ENCODE measurements around the gene MTHFD1. TPM values are rescaled to one million over a fixed set of nuclear protein-coding genes. Genes with fewer than 3 reads are reported as not detected.

MTHFD1 gene
- polyA plus RNA-seq, 2 of the 4 experiments (the other 2 are of a cell fraction), result 105 to 159 TPM

- CTCF ChIA-PET, result interaction anchor here (1.0 to 4.6 kb wide), 3 partner anchors 11 to 30 kb away, joined by 3 to 60 read pairs (median 4); no protein-coding TSS in a partner anchor
- Histone ChIP-seq H3K4me2 (no peak overlapping the region), H3K4me3 (no peak overlapping the region), H3K4me1 (peaks cover 15% of the 10 kb centered on the region; the same call in 2 of the 3 replicates), H3K9me3 (no peaks in the 10 kb centered on the region), H3K27ac (peak overlapping the region in 1 of 2 experiments; percentile 27; a peak in 2 of 6 replicates)
- TF ChIP-seq MAX (IDR thresholded peaks at IDR 0.05), result no peak
- no peak for TF ChIP-seq TP53 (CRISPR knock-in tag; IDR thresholded peaks at IDR 0.05)
- TF ChIP-seq KDM5A (IDR thresholded peaks at IDR 0.05), result no peak
- no peak for TF ChIP-seq SREBF2 (IDR thresholded peaks at IDR 0.05)
- no peak for TF ChIP-seq ATOH8 (CRISPR knock-in tag; IDR thresholded peaks at IDR 0.05; ENCODE audit: low read depth)
- TF ChIP-seq ELK1 (IDR thresholded peaks at IDR 0.05; ENCODE audit: low read depth, low read length), result no peak
- no peak for TF ChIP-seq PHF8 (IDR thresholded peaks at IDR 0.05; ENCODE audit: borderline replicate concordance, low read depth)
- TF ChIP-seq ZNF302 (CRISPR knock-in tag; IDR thresholded peaks at IDR 0.05), result no peak
- TF ChIP-seq JUN (IDR thresholded peaks at IDR 0.05), result no peak
- DNase-seq (ENCODE audit: low read depth in 1 of 2, low spot score in 1 of 2) (no peak), FAIRE-seq (no peak), ATAC-seq (no peak)
- 87% methylated on average over 7 of the region's 7 CpGs for WGBS (ENCODE audit: missing lambda C conversion rate)
- POLR2A ChIA-PET, result no interaction called here
Measured at GRCh38 chr14:64419003-64419402, 30.9 kb downstream of the MTHFD1 start.

GRCh38 chr14:64421166-64421565 is 33.0 kb downstream of the MTHFD1 start:
- Histone ChIP-seq H3K4me3 (no peak overlapping the region), H3K9me3 (no peaks in the 10 kb centered on the region), H3K4me1 (peaks cover 15% of the 10 kb centered on the region; the same call in 2 of the 3 replicates), H3K4me2 (0 out of 3 replicates have a peak overlapping the region, but pooled peaks have one; percentile 3), H3K27ac (peak overlapping the region in 1 of 2 experiments; percentile 40; a peak in 2 of 6 replicates)
- FAIRE-seq, result no peak
- CTCF ChIA-PET, result interaction anchor here (0.8 to 4.6 kb wide), 6 partner anchors 9 to 78 kb away, joined by 3 to 60 read pairs (median 3); no protein-coding TSS in a partner anchor
- ATAC-seq, result peak; percentile 50 to 66; a peak in 4 of 6 replicates
- DNase-seq (ENCODE audit: low read depth in 1 of 2, low spot score in 1 of 2), result peak in 1 of 2 experiments; percentile 4
- WGBS (ENCODE audit: missing lambda C conversion rate), result 50% methylated on average over 8 of the region's 8 CpGs
- TF ChIP-seq HOXA7 (CRISPR knock-in tag; IDR thresholded peaks at IDR 0.05), result no peak
- TF ChIP-seq HOXB5 (CRISPR knock-in tag; IDR thresholded peaks at IDR 0.05), result peak; percentile 76; the same call in 1 of the 2 replicates
- POLR2A ChIA-PET, result interaction anchor here (0.7 kb wide), 1 partner anchor 119 kb away, joined by 3 read pairs; the partner anchor contains the start of gene HSPA2

GRCh38 chr14:64422005-64422404 is 33.9 kb downstream of the MTHFD1 start:
- H3K4me3 ChIP-seq, result no peak overlapping the region
- ATAC-seq, result no peak
- H3K27ac ChIP-seq, result no peak overlapping the region
- DNase-seq (ENCODE audit: low read depth in 1 of 2, low spot score in 1 of 2), result no peak
- no peak for FAIRE-seq
- H3K9me3 ChIP-seq, result no peaks in the 10 kb centered on the region
- CTCF ChIA-PET, result interaction anchor here (1.0 to 4.6 kb wide), 2 partner anchors 8 to 17 kb away, joined by 3 to 60 read pairs; no protein-coding TSS in a partner anchor
- WGBS (ENCODE audit: missing lambda C conversion rate), result 100% methylated on average over 1 of the region's 1 CpG
- POLR2A ChIA-PET, result no interaction called here
- no peak overlapping the region for H3K4me2 ChIP-seq
- TF ChIP-seq NFE2L2 (conservative IDR thresholded peaks at IDR 0.05; ENCODE audit: low read length), result no peak
- TF ChIP-seq MAFK (IDR thresholded peaks at IDR 0.05; ENCODE audit: partially characterized antibody), result peak; percentile 65
- TF ChIP-seq MYC (IDR thresholded peaks at IDR 0.05; ENCODE audit: borderline replicate concordance, low read length), result no peak
- no peak for TF ChIP-seq RNF2 (IDR thresholded peaks at IDR 0.05; ENCODE audit: borderline replicate concordance, low read depth)
- peaks cover 10% of the 10 kb centered on the region; the same call in 2 of the 3 replicates for H3K4me1 ChIP-seq

- peaks cover 10% of the 10 kb centered on the region; the same call in 2 of the 3 replicates for H3K4me1 ChIP-seq
- H3K27ac ChIP-seq, result no peak overlapping the region
- 92% methylated on average over 7 of the region's 7 CpGs for WGBS (ENCODE audit: missing lambda C conversion rate)
- H3K4me3 ChIP-seq, result no peak overlapping the region
- H3K9me3 ChIP-seq, result no peaks in the 10 kb centered on the region
- POLR2A ChIA-PET, result no interaction called here
- CTCF ChIA-PET, result interaction anchor here (0.9 to 2.3 kb wide), 3 partner anchors 8 to 79 kb away, joined by 4 to 12 read pairs (median 5); no protein-coding TSS in a partner anchor
- no peak overlapping the region for H3K4me2 ChIP-seq
- DNase-seq (ENCODE audit: low read depth in 1 of 2, low spot score in 1 of 2) (no peak), FAIRE-seq (no peak), ATAC-seq (no peak)
- TF ChIP-seq PHF8 (IDR thresholded peaks at IDR 0.05; ENCODE audit: borderline replicate concordance, low read depth), result no peak
- TF ChIP-seq MYC (IDR thresholded peaks at IDR 0.05; ENCODE audit: borderline replicate concordance, low read length), result no peak
- no peak for TF ChIP-seq USF2 (IDR thresholded peaks at IDR 0.05)
- TF ChIP-seq HMGXB4 (CRISPR knock-in tag; IDR thresholded peaks at IDR 0.05; ENCODE audit: borderline replicate concordance), result no peak
- no peak for TF ChIP-seq RNF2 (IDR thresholded peaks at IDR 0.05; ENCODE audit: borderline replicate concordance, low read depth)
- no peak for TF ChIP-seq HOXA7 (CRISPR knock-in tag; IDR thresholded peaks at IDR 0.05)
- TF ChIP-seq ZSCAN20 (CRISPR knock-in tag; IDR thresholded peaks at IDR 0.05), result no peak
- TF ChIP-seq EHF (CRISPR knock-in tag; IDR thresholded peaks at IDR 0.05), result no peak
- TF ChIP-seq ELK1 (IDR thresholded peaks at IDR 0.05; ENCODE audit: low read depth, low read length), result no peak
Measured at GRCh38 chr14:64422756-64423155, 34.6 kb downstream of the MTHFD1 start.

Measured in A549 (cell line).